GM19467 (cell line): ENCODE measurements around the gene DUSP12.

Experiments used
- ATAC-seq: cut with Tn5 transposase; IDR thresholded peaks from one replicate; pipeline ENCODE4 v1.9.1; 2021; ENCODE audit warnings: mild to moderate bottlenecking, moderate library complexity; ENCODE audit not compliant: unreplicated experiment

The DUSP12 gene

GRCh38 chr1:161726473-161727255 lies 22.9 kb upstream of the DUSP12 start:
- ATAC-seq: peak; percentile 54

GRCh38 chr1:161727256-161727924 lies 22.2 kb upstream of the DUSP12 start:
- no peak for ATAC-seq

GRCh38 chr1:161728376-161729226 lies 21.0 kb upstream of the DUSP12 start:
- no peak for ATAC-seq

- ATAC-seq: no peak
Observed at GRCh38 chr1:161730050-161730564, 19.5 kb upstream of the DUSP12 start.

GRCh38 chr1:161731241-161731640 lies 18.3 kb upstream of the DUSP12 start:
- ATAC-seq: no peak

GRCh38 chr1:161731981-161732718 lies 17.4 kb upstream of the DUSP12 start:
- no peak for ATAC-seq

GRCh38 chr1:161733526-161733925 lies 16.1 kb upstream of the DUSP12 start:
- no peak for ATAC-seq

GRCh38 chr1:161735837-161736236 lies 13.7 kb upstream of the DUSP12 start:
- no peak for ATAC-seq

GRCh38 chr1:161736335-161736969 lies 13.1 kb upstream of the DUSP12 start:
- no peak for ATAC-seq

- ATAC-seq: no peak
Observed at GRCh38 chr1:161737625-161738024, 12.0 kb upstream of the DUSP12 start.

- ATAC-seq: peak; percentile 48
Observed at GRCh38 chr1:161738627-161739287, 10.8 kb upstream of the DUSP12 start.

GRCh38 chr1:161739865-161740566 lies 9.6 kb upstream of the DUSP12 start:
- ATAC-seq: no peak

GRCh38 chr1:161740921-161741320 lies 8.7 kb upstream of the DUSP12 start:
- ATAC-seq: no peak

GRCh38 chr1:161743231-161743630 lies 6.4 kb upstream of the DUSP12 start:
- no peak for ATAC-seq

- ATAC-seq: no peak
Observed at GRCh38 chr1:161747801-161748200, 1.8 kb upstream of the DUSP12 start.

- no peak for ATAC-seq
Observed at GRCh38 chr1:161763522-161764098, 14.0 kb downstream of the DUSP12 start.

- ATAC-seq: peak; percentile 46
Observed at GRCh38 chr1:161766102-161766981, 16.8 kb downstream of the DUSP12 start, which contains the start of gene ATF6. ATF6 (plus strand) TSS chr1:161766320; CDS start chr1:161766361, 41 bp downstream.
